ENCODE measurements around the gene PLAGL2. TPM values are rescaled to one million over a fixed set of nuclear protein-coding genes. Genes with fewer than 3 reads are reported as not detected.

Gene PLAGL2
- total RNA-seq, 1 experiment from 2014 or later, result 5.8 TPM

- DNase-seq (ENCODE audit: low read depth), result no peak
These were observed 23.7 kb upstream of the PLAGL2 start for GRCh38 chr20:32231245-32231644.

- DNase-seq (ENCODE audit: low read depth), result no peak
These were observed 23.2 kb upstream of the PLAGL2 start for GRCh38 chr20:32230707-32231106.

GRCh38 chr20:32229251-32229747 is 21.8 kb upstream of the PLAGL2 start:
- no peak for DNase-seq (ENCODE audit: low read depth)

- no peak for DNase-seq (ENCODE audit: low read depth)
These were observed 20.5 kb upstream of the PLAGL2 start for GRCh38 chr20:32227744-32228688.

GRCh38 chr20:32227306-32227705 is 19.8 kb upstream of the PLAGL2 start:
- DNase-seq (ENCODE audit: low read depth), result no peak

- DNase-seq (ENCODE audit: low read depth), result no peak
These were observed 18.8 kb upstream of the PLAGL2 start for GRCh38 chr20:32226391-32226790.

GRCh38 chr20:32224463-32224862 is 16.9 kb upstream of the PLAGL2 start:
- DNase-seq (ENCODE audit: low read depth), result no peak

- no peak for DNase-seq (ENCODE audit: low read depth)
These were observed 10.8 kb upstream of the PLAGL2 start for GRCh38 chr20:32218156-32218900.

- DNase-seq (ENCODE audit: low read depth), result no peak
These were observed 8.9 kb upstream of the PLAGL2 start for GRCh38 chr20:32216179-32217142.

GRCh38 chr20:32215729-32216128 is 8.2 kb upstream of the PLAGL2 start:
- DNase-seq (ENCODE audit: low read depth), result no peak

GRCh38 chr20:32215147-32215546 is 7.6 kb upstream of the PLAGL2 start:
- no peak for DNase-seq (ENCODE audit: low read depth)

- no peak for DNase-seq (ENCODE audit: low read depth)
These were observed 6.3 kb upstream of the PLAGL2 start for GRCh38 chr20:32213870-32214269.

- no peak for DNase-seq (ENCODE audit: low read depth)
These were observed 2.5 kb upstream of the PLAGL2 start for GRCh38 chr20:32209850-32210605.

GRCh38 chr20:32208499-32209154 is 1.1 kb upstream of the PLAGL2 start:
- DNase-seq (ENCODE audit: low read depth), result no peak

GRCh38 chr20:32206760-32207625 is 550 bp downstream of the PLAGL2 start:
- no peak for DNase-seq (ENCODE audit: low read depth)

- no peak for DNase-seq (ENCODE audit: low read depth)
These were observed 1.4 kb downstream of the PLAGL2 start for GRCh38 chr20:32205843-32206759.

GRCh38 chr20:32205110-32205842 is 2.3 kb downstream of the PLAGL2 start:
- no peak for DNase-seq (ENCODE audit: low read depth)
